Activated effector memory CD4-positive, alpha-beta T cell treated with anti-CD3 and anti-CD28 coated beads, Interleukin-2, amount 50 U/mL, for 16 hours (primary cell): ENCODE measurements around the gene PGBD1.

Source experiments
- DNase-seq: peaks from one replicate; pipeline ENCODE4 v3.0.0-alpha.2; 2020

PGBD1 gene, protein sequence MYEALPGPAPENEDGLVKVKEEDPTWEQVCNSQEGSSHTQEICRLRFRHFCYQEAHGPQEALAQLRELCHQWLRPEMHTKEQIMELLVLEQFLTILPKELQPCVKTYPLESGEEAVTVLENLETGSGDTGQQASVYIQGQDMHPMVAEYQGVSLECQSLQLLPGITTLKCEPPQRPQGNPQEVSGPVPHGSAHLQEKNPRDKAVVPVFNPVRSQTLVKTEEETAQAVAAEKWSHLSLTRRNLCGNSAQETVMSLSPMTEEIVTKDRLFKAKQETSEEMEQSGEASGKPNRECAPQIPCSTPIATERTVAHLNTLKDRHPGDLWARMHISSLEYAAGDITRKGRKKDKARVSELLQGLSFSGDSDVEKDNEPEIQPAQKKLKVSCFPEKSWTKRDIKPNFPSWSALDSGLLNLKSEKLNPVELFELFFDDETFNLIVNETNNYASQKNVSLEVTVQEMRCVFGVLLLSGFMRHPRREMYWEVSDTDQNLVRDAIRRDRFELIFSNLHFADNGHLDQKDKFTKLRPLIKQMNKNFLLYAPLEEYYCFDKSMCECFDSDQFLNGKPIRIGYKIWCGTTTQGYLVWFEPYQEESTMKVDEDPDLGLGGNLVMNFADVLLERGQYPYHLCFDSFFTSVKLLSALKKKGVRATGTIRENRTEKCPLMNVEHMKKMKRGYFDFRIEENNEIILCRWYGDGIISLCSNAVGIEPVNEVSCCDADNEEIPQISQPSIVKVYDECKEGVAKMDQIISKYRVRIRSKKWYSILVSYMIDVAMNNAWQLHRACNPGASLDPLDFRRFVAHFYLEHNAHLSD

DNA sequence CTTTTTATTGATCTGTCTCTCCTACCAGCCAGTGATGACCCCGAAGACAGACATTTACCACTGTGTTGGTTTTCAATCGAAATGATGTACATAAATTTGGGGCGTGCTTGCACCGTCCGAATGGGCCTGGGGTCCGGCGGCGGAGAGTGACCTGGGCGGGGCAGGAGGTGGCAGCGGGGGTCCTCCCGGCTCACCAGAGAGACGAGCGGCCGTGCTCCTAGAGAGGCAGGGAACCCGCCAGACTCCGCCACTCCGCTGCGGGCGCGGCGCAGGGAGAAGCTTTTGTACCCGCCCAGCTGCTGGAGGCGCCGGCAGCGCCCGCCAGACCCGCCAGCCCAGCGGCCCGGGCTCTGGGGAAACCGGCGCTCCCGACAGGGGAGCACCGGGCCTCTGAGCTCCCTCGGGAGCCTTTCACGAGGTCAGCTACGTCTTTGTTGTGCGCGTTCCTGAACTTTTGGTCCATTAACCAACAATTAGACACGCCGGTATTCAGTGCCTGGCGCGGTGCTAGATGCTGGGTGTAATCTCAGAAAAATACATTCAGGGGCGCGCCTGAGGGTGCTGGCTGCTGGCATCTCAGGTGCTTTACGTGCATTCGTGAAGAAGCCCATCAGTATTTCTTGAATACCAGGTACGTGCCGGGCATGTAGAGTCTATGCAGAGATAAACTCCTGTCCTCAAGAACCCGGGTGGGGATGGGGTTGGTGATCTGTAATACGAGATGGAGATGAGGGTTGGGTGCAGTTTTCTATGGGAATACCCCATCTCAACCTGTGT lies at the start of gene PGBD1:
TSS of gene PGBD1 (plus strand) at position 285 of the 777 bp plus-strand sequence. CDS start 2,242 bp downstream, outside the sequence.
- DNase-seq, result peak; percentile 77

DNA sequence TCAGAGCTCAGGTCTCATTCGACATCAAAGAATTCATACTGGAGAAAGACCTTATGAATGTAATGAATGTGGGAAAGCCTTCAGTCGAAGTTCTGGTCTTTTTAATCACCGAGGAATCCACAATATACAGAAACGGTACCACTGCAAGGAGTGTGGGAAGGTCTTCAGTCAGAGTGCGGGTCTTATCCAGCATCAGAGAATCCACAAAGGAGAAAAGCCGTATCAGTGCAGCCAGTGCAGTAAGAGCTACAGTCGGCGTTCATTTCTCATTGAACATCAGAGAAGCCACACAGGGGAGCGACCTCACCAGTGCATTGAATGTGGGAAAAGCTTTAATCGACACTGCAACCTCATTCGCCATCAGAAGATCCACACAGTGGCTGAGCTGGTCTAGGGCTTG lies 48.6 kb upstream of the PGBD1 start:
- DNase-seq, result no peak

DNA sequence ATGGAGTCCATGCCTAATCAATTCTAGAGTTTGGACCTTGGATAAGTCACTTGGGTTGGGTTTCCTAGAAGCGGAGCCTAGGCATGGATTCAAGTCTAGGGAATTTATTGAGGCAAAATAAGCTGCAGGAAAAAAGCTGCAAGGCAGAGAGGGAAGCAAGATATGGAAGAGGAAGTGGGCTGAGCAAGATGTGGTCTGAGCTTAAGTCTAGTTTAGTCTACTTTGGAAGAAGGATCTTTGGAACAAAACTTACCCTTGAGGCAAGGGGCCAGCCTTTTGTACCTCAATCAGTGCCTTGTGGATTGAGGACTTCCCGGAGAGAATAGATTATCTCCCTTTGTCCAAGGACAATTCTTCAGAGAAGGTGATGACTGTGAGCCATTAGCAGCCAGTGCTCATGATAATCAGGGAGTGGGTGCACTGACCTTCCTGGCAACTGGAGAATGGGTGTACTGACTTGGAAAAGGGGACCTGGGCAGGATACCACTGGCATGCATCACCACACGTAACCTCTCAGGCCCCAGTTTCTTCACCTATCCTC lies 45.4 kb upstream of the PGBD1 start:
- DNase-seq, result no peak

DNA sequence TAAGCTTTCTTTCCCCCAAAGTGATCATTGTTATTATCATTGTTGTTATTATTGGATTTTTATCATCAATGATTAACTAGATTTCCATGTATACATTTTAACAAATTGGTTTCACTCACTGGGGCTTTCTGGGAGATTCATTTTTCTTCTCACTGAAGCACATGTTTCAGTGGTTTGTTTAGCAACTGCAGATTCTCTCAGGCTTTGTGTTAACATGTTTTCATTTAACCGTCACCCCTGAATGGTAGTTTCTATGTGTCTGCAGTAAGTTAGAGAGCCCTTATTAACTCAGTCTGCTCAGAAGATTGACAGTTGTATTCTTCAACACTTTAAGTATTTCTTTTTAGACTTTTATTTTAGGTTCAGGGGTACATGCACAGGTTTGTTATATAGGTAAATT lies 41.7 kb upstream of the PGBD1 start:
- no peak for DNase-seq

DNA sequence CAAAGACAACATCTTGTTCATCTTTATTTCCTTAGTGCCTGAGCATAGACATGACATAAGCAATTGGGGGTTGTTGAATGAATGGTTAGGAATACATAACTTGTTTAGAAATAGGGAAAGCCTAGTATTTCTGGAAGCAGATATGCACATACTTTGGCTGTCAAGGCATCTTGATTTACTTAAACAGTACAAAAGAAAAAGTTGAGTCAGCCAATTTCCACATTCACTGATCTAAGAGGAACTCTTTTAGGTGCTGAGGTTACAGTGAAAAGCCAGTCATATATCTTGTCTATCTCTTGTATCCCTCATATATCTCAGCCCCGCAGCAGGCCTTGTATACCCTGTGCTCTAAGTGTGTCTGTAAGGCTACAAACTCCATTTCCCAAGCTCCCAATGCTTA lies 40.9 kb upstream of the PGBD1 start:
- no peak for DNase-seq

DNA sequence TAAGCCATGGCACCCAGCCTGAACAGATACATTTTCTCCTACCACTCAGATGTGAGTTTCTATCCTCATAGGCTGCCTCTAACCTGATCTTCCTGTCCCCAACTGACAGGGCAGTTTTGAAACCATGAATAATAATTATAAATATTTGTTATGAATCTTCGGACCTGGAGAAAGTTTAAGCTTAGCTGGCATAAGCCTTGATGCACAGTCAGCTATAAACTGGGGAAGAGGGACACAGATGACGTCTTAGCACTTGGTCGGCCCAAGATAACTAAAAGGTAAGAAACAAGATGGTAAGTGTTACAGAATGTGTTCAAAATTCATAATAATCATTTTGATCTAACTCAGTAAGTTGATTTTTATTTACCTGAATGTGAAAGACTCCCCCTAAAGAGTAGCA lies 37.4 kb upstream of the PGBD1 start:
- DNase-seq, result no peak

DNA sequence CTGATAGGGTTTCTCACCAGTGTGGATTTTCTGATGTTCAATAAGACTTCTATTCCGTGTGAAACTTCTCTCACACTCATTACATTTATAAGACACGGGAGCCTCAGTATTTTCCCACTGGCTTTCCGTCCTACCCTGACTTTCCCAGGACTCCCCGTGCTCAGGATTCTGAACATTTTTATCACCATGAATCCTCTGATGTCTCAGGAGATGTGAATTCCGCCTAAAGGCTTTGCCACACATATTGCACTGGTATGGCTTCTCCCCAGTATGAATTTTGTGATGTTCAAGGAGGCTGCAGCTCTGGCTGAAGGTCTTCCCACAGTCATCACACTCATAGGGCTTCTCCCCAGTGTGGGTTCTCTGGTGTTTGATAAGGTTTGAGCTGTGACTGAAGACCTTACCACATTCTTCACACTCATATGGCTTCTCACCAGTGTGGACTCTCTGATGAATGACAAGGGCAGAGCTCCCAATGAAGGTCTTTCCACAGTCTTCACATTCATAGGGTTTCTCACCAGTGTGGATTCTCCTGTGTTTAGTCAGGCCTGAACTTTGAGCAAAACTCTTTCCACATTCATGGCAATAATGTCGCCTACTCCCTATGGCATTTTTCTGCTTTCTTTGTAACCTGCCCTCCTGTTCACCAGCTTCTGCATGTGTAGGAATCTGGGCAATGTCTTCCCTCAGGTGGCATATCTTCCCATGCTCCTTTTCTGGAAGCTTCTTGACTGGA lies 36.0 kb upstream of the PGBD1 start:
- DNase-seq, result no peak

DNA sequence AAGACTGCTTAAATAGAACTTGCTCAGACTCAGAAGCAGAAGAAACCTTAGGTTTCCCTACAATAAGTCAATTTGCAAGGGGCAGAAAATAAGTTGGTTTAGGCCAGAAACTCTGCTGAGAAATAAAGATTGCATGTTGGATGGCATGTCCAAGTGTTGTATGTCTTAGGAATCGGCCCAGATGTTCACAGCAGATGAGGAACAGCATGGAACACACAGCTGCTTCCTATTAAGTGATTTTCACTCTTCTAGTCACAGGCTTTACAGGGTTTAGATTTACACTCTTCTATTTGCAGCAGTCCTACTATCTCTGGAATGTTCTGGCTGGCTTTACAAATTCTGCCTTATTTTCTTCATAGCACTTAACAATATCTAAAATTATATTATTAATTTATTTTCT lies 32.5 kb upstream of the PGBD1 start:
- DNase-seq, result no peak

DNA sequence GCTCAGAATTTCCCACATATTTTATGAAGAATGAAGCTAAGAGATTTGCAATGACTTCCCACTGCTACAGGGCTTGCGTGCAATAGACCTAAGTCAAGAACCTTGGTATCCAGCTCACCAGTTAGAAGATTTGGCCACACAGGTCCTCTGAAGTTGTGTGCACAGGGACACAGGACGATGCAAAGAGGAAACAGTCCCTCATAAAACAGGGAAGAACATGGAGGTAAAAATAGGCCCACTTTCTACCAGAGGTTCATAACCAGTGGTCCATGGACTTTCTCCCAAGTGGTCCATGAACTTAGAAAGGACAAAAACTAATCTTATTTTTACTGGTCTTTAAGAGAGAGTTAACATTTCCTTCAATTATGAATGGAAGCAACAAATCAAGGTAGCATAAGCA lies 30.6 kb upstream of the PGBD1 start:
- no peak for DNase-seq

DNA sequence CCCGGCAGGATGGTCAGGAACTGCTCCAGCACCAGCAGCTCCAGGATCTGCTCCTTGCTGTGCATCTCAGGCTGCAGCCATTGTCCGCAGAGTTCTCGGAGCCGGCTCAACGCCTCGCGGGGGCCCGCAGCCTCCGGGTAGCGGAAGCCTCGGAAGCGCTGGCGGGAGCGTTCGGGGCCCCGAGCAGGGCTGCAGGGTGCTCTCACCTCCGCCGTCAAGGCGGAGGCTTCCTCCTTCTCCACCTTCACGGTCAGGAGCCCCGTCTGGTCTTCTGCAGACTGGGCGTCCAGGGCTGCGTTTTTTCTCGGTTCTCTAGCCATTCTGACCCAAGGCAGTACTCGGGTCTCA lies 29.7 kb upstream of the PGBD1 start:
- DNase-seq, result peak; percentile 72

DNA sequence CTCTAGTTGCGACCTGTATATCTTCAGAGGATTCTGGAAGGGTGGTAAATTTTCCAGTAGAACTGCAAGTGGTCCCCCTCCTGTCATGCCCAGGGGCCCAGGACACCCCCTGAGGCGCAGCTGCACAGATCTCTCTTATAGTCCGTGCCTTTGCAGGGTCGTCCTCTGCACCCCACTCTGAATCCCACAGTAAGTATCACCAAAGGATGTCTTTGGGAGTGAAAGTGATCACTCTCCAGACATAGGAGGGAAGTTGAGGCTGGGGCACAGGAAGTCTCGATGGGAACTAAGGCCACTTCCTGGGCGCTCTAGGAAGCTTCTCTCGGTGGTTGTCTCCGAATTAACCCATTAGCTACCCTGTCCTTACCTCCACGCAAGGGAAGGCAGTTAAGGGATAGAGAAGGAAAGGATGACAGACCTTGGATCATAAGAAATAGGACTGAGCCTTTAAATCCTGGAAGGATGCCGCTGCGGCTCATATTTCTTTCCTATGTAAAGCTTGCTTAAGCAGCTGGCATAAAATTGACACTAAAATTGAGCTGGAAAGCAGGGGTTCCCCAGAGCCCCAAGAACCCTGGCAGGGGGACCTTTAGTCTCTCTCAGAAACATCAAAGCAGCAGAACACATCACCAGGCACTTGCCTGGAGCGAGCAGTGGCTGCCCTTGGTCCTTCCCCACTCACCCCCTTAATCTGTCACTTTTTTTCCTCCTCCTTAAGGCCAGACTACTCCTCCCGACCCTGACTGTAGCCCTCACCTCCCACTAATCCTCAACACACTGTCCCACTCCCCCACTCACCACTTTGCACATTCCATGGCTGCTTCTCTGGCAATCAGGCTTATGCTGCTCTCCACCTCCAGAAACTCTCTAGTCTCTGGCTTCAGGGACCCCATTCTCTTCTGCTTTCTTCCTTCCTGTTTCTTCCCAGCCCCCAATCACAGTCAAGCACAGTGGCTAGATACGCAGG lies 29.1 kb upstream of the PGBD1 start, which contains the start of gene ZKSCAN4:
TSS of gene ZKSCAN4 (minus strand) at position 261 of the 967 bp plus-strand sequence. CDS start 289 bp downstream, outside the sequence.
- peak; percentile 90 for DNase-seq

DNA sequence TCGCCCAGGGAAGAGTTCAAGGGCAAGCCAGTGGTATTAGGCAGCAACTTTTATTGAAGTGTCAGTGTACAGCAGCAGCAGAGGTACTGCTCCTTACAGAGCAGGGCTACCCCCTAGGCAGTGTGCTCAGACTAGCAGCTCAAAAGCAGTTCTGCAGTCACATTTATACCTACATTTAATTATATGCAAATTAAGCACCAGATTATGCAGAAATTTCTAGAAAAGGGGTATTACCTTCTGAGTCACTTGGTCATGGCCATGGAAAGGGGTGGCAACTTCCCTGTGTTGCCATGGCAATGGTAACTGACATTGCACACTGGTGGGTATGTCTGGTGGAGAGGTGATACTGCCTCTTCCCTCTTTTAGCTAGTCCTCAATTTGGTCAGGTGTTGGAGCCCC lies 27.3 kb upstream of the PGBD1 start:
- DNase-seq, result no peak

DNA sequence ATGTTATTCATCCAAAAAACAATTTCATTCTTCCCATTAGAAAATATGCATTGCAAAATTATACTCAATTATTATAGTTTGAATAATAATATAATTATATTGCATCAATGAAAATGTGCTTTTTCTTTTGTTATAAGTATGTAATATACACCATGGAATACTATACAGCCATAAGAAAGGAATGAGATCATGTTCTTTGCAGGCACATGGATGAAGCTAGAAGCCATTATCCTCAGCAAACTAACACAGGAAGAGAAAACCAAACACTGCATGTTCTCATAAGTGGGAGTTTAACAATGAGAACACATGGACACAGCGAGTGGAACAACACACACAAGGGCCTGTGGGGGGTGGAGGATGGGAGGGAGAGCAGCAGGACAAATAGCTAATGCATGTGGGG lies 24.3 kb upstream of the PGBD1 start:
- DNase-seq, result no peak

DNA sequence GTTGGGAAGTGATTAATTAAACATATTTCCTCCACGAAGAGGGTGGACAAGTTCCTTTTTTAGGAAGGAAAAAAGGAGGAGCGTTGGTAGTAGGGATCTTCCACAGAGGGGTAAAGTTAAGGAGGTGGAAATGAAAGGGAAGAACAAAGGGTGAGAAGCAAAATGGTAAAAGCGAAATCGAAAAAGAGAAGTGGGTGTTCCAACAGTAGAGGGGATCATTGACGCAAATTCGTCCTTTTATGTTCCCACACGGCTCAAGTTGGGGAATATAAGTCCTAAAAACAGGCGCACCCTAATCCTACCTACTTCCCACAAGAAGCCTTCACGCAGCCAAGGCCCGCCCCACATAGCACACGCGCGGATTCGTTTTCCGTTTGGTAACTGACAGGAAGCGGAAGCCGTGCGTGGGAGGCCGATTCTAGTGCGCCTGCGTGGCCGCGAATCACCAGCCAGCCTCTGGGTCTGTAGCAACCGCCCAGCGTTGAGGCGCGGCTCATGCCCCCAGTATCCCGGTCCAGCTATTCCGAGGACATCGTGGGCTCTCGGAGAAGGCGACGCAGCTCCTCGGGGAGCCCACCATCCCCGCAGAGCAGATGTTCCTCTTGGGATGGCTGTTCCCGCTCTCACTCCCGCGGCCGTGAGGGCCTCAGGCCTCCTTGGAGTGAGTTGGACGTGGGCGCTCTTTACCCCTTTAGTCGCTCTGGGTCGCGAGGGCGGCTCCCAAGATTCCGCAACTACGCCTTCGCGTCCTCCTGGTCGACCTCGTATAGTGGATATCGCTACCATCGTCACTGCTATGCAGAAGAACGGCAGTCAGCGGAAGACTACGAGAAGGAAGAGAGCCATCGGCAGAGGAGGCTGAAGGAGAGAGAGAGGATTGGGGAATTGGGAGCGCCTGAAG lies 22.2 kb upstream of the PGBD1 start, which contains the start of gene NKAPL:
TSS of gene NKAPL (plus strand) at position 421 of the 901 bp plus-strand sequence. CDS start at position 496, 75 bp downstream.
- DNase-seq, result peak; percentile 79

DNA sequence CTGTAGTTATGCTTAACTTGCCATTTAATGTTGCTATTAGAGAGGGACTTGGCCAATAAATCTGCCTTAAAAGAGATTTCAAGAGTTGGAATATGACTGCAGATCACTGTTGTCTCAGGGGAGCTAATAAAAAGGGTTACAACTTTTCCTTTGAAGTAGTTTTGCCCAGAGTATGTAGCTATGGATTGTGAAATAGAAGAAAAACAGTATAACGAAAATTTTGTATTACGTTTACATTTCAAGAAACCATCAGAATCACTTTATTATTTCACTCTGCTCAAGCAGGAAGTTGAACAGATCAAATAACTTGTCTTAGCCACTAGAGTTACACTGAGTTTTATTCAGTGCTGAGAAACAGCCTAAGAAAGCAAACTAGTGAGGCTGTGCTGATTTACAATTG lies 17.4 kb upstream of the PGBD1 start:
- no peak for DNase-seq

DNA sequence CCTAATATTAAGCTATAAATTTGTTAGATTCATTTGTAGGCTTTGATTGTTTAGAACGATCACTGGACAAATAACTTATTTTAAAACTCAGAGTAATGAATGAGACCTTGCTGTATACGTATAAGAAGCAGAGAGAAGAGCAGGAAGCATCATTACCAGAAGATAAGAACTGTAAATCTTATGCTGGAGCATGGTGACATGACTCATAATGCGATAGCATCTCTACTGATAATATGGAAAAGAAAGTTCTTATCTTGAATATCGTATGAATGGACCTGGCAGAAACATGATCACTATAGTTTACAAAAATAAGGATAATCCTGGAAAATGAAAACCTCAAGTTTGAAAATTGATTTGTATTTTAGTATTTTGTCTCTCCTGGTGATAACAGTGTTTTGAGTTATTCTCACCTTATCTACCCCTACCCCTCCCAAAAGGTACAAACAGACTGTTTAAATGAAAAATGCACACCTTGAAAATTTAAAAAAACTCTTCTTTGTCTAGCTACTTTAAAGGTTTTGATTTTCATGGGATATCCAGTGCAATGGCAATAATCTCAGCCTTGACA lies 16.5 kb upstream of the PGBD1 start:
- DNase-seq, result no peak

DNA sequence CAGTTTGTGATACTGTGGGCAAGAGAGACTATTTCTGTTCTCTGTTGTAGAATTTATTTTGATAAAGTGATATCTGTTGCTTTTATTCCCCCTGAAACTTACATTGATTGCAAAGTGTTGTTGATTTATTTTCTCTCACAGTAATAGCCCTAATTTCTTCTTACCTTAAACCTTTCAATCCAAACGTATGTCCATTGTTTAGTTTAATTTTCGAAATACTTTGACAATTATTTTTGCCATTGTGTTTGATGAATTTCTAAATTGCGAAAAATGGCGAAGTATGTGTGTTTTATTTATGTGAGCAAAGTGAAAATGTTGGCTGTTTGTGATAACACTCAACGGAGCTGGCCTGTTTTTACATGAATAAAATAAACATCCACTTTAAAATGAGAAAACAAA lies 14.8 kb upstream of the PGBD1 start:
- no peak for DNase-seq

DNA sequence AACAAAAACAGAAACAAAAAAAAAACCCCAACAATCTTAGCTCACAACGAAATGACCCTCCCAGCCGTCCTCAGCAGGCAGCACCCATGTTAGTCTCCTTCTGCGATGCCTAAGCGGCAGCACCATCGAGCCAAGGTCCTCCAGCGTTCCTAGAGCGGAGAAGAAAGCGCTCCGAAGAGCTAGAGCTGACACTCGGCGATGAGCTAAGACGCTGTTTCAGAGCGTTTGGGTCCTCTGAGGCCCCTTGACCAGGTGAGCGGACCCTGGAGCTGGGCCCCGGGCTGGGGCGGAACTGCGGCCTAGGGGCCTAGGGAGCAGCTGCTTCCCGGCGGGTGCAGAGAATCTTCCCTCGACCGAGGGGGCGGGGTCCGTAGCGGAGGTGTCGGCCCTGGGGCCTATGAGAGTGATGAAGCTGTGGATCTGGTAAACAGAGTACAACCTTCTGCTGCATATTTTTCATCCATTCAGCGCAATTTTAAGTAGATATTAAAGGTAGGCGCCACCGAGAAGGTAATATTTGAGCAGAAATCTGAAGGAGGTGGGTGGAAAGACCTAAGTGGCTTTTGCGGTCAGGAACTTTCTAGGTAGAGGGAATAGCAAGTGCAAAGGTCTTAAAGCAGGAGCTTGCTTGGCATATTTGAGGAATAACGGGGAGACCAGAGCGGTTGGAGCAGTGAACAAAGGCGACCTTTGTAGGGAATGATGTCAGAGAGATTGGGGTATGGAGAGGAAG lies 14.2 kb upstream of the PGBD1 start, which contains the start of gene ZSCAN26:
TSS of gene ZSCAN26 (plus strand) at position 182 of the 733 bp plus-strand sequence. CDS start 4,777 bp downstream, outside the sequence.
- peak; percentile 94 for DNase-seq

DNA sequence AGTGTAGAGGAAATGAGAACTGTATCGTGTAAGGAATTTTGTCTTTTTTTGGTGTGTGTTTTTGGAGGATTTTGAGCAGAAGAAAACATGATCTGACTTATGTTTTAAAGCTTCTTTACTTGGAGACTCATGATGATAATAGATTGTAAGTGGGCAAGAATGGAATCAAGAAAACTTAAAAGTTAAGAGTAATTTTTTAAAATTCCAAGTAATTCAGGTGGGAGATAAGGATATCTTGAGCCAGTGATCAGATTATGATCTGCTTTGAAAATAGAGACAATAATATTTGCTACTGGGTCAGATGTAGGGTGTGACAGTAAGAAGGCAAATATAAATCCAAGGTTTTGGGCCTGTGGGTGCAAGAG lies 13.7 kb upstream of the PGBD1 start:
- DNase-seq, result no peak
